HG02571 (cell line): ENCODE measurements around the gene OR52E5.

Experiments used
- ATAC-seq: cut with Tn5 transposase; IDR thresholded peaks from one replicate; pipeline ENCODE4 v1.9.1; 2021; ENCODE audit warnings: mild to moderate bottlenecking, moderate library complexity; ENCODE audit not compliant: unreplicated experiment

OR52E5 gene

GRCh38 chr11:5932671-5933070 lies 39.7 kb downstream of the OR52E5 start:
- ATAC-seq = no peak

GRCh38 chr11:5933116-5933515 lies 40.1 kb downstream of the OR52E5 start:
- ATAC-seq = no peak

- ATAC-seq = no peak
Measured at GRCh38 chr11:5937868-5938602, 45.0 kb downstream of the OR52E5 start.

GRCh38 chr11:5938603-5938965 lies 45.6 kb downstream of the OR52E5 start:
- no peak for ATAC-seq

GRCh38 chr11:5940748-5941147 lies 47.7 kb downstream of the OR52E5 start:
- ATAC-seq = no peak

- no peak for ATAC-seq
Measured at GRCh38 chr11:5941951-5942350, 48.9 kb downstream of the OR52E5 start, which contains the start of gene OR56A3. Gene OR56A3 (plus strand): TSS chr11:5942251. CDS start chr11:5947347, 5,096 bp downstream.
